ENCODE results near the gene PPM1E.

DNA sequence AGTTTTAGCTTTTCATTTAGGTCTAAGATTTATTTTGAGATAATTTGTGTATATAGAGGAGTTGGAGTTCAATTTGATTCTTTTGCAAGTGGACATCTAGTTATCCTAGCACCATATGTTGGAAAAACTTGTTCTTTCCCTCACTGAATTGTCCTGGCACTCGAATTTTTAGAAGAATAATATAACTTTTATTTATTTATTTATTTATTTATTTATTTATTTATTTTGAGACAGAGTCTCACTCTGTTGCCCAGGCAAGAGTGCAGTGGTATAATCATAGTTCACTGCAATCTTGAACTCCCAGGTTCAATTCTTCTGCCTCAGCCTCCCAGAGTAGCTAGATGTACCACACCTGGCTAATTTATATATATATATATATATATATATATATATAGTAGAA lies 29.4 kb downstream of the PPM1E start:
- TF ChIP-seq CTCF (IDR thresholded peaks at IDR 0.05) (no peak), EP300 (IDR thresholded peaks at IDR 0.05; ENCODE audit: low read depth) (no peak), POLR2A (IDR thresholded peaks at IDR 0.05) (no peak)

Data from transverse colon (tissue), 3 donors.